Upper lobe of right lung (tissue), 1 donor: ENCODE measurements around the gene ARHGAP24. TPM values are rescaled to one million over a fixed set of nuclear protein-coding genes. Genes with fewer than 3 reads are reported as not detected.
A peak's percentile ranks its signal among the peaks of the same experiment; 100 is the strongest.

Experiments used
- ATAC-seq: fragments of 200-7000 bp; cut with Tn5 transposase; one replicate; pipeline ENCODE4 v1.9.1; 2020; ENCODE audit warnings: mild to moderate bottlenecking, moderate library complexity
- DNase-seq: peaks from one replicate; pipeline ENCODE4 v3.0.0-alpha.2; 2020
- H3K27ac ChIP-seq: fragments of 200-600 bp; one replicate; pipeline ENCODE4 v1.8.0; 2022
- H3K27me3 ChIP-seq: fragments of 200-600 bp; one replicate; pipeline ENCODE4 v1.8.0; 2022; ENCODE audit warnings: mild to moderate bottlenecking
- H3K36me3 ChIP-seq: fragments of 200-600 bp; one replicate; pipeline ENCODE4 v1.8.0; 2022
- H3K4me1 ChIP-seq: fragments of 200-600 bp; one replicate; pipeline ENCODE4 v1.8.0; 2022
- H3K4me3 ChIP-seq: fragments of 200-600 bp; one replicate; pipeline ENCODE4 v1.8.0; 2022; ENCODE audit warnings: mild to moderate bottlenecking
- H3K9me3 ChIP-seq: fragments of 200-600 bp; one replicate; pipeline ENCODE4 v1.8.0; 2022
- CTCF ChIP-seq: fragments of 200-600 bp; IDR thresholded peaks from one replicate; pipeline ENCODE4 v1.8.0; 2022; ENCODE audit warnings: antibody characterized with exemption
- intact Hi-C: fragments of 100-400 bp; cut with DNase I; formaldehyde crosslinking; loops from one replicate; pipeline ENCODE4 v1.11.0; 2022
- long read RNA-seq: library from polyadenylated mRNA; unstranded; transcript quantifications from one replicate; pipeline ENCODE4 v2.0.0, GENCODE V29; 2021
- total RNA-seq: library from RNA; stranded (reverse); fragmentation: NEBNext Ultra II Directional; extraction: Animal tissue kit (Norgen Biotek cat#: 25700); gene quantifications from one replicate; pipeline ENCODE4 v1.2.1, GENCODE V29; 2021
- donor health status: DM: no; HTN: yes; CAD: no; lungs with severe emphysema.

ARHGAP24 gene
- 29.8 TPM for total RNA-seq
- long read RNA-seq, full-length matches to known transcripts = 10 of 13 reads
- long read RNA-seq, partial matches to known transcripts = 1 of 13 reads
- long read RNA-seq, other reads (novel, unspliced or antisense) = 2 of 13 reads

DNA sequence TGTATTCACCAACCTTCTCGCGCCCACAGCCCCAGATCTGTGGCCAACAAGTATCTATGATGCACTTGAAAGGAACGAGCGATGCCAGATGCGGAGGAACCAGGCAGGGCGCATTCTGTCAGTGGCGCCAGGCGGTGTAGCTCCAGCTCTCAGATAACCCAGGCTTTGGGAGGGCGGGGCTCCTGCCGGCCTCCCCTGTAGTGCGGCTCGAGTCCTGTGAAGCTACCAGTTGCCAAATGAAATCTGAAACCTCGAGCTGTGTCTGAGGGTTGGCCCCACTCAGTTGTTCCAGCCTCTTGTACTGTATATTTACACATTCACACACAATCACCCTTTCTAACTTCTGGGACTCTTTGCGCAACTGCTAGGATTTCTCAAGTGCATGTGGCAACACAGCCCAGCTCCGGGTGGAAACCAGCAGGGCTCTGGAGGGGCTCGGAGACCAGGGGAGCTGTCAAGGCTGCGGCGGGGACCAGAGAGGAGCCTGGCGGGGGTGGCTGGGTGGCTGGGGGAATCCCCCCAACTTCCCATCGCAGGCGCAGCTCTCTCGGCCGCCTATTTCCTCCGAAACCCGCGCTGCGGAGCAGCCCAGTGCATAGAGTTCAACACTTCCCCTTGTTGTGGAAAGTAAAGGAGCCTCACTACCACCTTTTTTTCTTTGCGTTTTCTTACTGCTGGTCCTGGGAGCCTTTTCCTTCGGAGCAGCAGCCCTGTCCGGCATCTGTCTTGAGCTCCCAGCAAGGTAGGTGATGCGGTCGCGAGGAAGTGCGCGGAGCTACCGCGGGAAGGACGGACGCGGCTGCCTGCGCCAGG is at the start of gene ARHGAP24:
Gene ARHGAP24 (plus strand): TSS at position 333 of the 813 bp plus-strand sequence.
- intact Hi-C loops = no loop called here
- H3K9me3 ChIP-seq = no peaks in the 10 kb centered on the region
- H3K27ac ChIP-seq = peak within 1 kb of the TSS; percentile 87
- peaks cover 4% of the 10 kb centered on the region for H3K4me1 ChIP-seq
- peak within 1 kb of the TSS; percentile 60 for H3K4me3 ChIP-seq
- TF ChIP-seq CTCF = no peak
- no peaks in the 10 kb centered on the region for H3K27me3 ChIP-seq
- DNase-seq (peak; percentile 91), ATAC-seq (peak; percentile 96)
- no peaks in the 10 kb centered on the region for H3K36me3 ChIP-seq

- Histone ChIP-seq H3K27me3 (no peaks in the 10 kb centered on the region), H3K4me3 (no peak overlapping the region), H3K27ac (no peak overlapping the region), H3K36me3 (no peaks in the 10 kb centered on the region), H3K4me1 (no peaks in the 10 kb centered on the region), H3K9me3 (no peaks in the 10 kb centered on the region)
- TF ChIP-seq CTCF = no peak
- DNase-seq (no peak), ATAC-seq (no peak)
- intact Hi-C loops = no loop called here
Measured at GRCh38 chr4:85426366-85426765, 48.6 kb upstream of the ARHGAP24 start.

GRCh38 chr4:85427123-85427522 is 47.8 kb upstream of the ARHGAP24 start:
- intact Hi-C loops = no loop called here
- no peak overlapping the region for H3K4me3 ChIP-seq
- no peaks in the 10 kb centered on the region for H3K27me3 ChIP-seq
- no peak overlapping the region for H3K27ac ChIP-seq
- H3K9me3 ChIP-seq = no peaks in the 10 kb centered on the region
- H3K36me3 ChIP-seq = no peaks in the 10 kb centered on the region
- no peak for TF ChIP-seq CTCF
- no peaks in the 10 kb centered on the region for H3K4me1 ChIP-seq
- no peak for ATAC-seq
- no peak for DNase-seq

DNA sequence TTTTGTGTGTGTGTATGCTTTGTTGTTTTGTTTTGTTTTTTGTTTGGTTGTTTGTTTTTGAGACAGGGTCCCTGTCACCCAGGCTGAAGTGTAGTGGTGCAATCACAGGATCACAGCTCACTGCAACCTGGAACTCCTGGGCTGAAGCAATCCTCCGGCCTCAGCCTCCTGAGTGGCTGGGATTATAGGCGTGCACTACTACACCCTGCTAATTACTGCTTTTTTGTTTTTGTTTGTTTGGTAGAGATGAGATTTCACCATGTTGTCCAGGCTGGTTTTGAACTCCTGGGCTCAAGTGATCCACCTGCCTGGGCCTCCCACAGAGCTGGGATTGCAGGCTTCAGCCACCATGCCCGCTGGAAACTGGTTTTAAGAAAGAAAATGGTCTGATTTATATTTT is 44.7 kb upstream of the ARHGAP24 start:
- no peak for DNase-seq
- TF ChIP-seq CTCF = no peak
- intact Hi-C loops = no loop called here

DNA sequence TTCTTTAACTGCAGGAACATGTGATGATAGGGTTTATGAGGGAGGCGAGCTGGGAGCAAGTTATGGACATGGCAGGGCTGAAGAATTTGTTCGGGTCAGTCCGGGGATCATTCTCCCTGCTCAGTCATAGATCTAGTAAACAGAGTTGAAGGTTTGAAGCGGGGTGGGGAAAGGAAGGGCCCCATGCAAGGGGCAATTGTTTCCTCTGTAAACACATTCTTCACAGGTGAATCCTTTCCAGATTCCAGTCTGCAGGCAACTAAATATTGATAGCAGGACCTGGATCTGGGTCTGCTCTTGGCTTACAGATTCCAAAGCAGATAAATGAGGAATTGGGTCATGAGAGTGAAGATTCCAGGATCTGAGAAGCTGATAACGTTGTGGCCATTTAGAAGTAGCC is 44.3 kb upstream of the ARHGAP24 start:
- Histone ChIP-seq H3K4me1 (no peaks in the 10 kb centered on the region), H3K27ac (no peak overlapping the region), H3K9me3 (no peaks in the 10 kb centered on the region), H3K4me3 (no peak overlapping the region), H3K27me3 (no peaks in the 10 kb centered on the region), H3K36me3 (no peaks in the 10 kb centered on the region)
- TF ChIP-seq CTCF = no peak
- DNase-seq (no peak), ATAC-seq (no peak)
- intact Hi-C loops = no loop called here

More for the DNA sequence above, 44.7 kb upstream of the ARHGAP24 start:
- ATAC-seq = no peak
- Histone ChIP-seq H3K9me3 (no peaks in the 10 kb centered on the region), H3K36me3 (no peaks in the 10 kb centered on the region), H3K27me3 (no peaks in the 10 kb centered on the region), H3K4me3 (no peak overlapping the region), H3K4me1 (no peaks in the 10 kb centered on the region), H3K27ac (no peak overlapping the region)
